ENCODE measurements around the gene KCNN1.
"Not testable (repeated sequence)": the region's sequence is repeated elsewhere in the genome, so short reads cannot be mapped to it uniquely, and the experiment has no call there.

KCNN1 gene

GRCh38 chr19:18027151-18027550 lies 60.2 kb downstream of the KCNN1 start:
- no peak for DNase-seq (ENCODE audit: low read depth in 2 of 2)

GRCh38 chr19:18029617-18030338 lies 62.9 kb downstream of the KCNN1 start:
- DNase-seq (ENCODE audit: low read depth in 2 of 2): no peak

GRCh38 chr19:18031401-18031800 lies 64.5 kb downstream of the KCNN1 start:
- not testable (repeated sequence) for DNase-seq (ENCODE audit: low read depth in 2 of 2)

- not testable (repeated sequence) for DNase-seq (ENCODE audit: low read depth in 2 of 2)
Measured at GRCh38 chr19:18032102-18032501, 65.2 kb downstream of the KCNN1 start.

- DNase-seq (ENCODE audit: low read depth in 2 of 2): no peak
Measured at GRCh38 chr19:18041054-18041453, 74.1 kb downstream of the KCNN1 start.

GRCh38 chr19:18043676-18044075 lies 76.8 kb downstream of the KCNN1 start:
- DNase-seq (ENCODE audit: low read depth in 2 of 2): no peak

GRCh38 chr19:18044825-18045304 lies 78.0 kb downstream of the KCNN1 start:
- no peak for DNase-seq (ENCODE audit: low read depth in 2 of 2)

- no peak for DNase-seq (ENCODE audit: low read depth in 2 of 2)
Measured at GRCh38 chr19:18045307-18046050, 78.6 kb downstream of the KCNN1 start.

- peak; percentile 48 to 51 for DNase-seq (ENCODE audit: low read depth in 2 of 2)
Measured at GRCh38 chr19:18046059-18046718, 79.3 kb downstream of the KCNN1 start.

GRCh38 chr19:18049385-18049784 lies 82.5 kb downstream of the KCNN1 start:
- DNase-seq (ENCODE audit: low read depth in 2 of 2): no peak
